ENCODE measurements around the gene ZFAND5.

DNA sequence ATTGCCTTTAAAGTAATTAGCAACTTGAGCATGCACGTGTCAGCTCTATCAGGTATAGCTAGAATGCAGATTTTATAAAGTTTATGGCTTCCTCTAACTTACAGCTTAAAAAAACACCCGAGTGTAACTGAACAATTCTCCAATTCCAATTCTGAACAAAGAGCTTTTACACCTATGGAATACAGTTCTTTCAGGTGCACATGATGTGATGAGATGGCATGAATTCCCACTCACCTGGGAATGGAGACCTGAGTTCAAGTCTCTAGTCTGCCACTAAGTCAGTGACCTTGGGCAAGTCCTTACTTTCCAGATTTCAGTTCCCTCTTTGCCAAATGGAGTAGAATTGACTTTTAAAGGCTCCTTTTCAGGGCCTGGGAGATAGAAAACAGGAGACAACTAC lies 1.8 kb downstream of the ZFAND5 start:
- TF ChIP-seq FOSL2 (CRISPR knock-in tag; IDR thresholded peaks at IDR 0.05): no peak
- no peak for TF ChIP-seq NR2C2 (CRISPR knock-in tag; IDR thresholded peaks at IDR 0.05; ENCODE audit: borderline replicate concordance)
- TF ChIP-seq POLR2AphosphoS5 (IDR thresholded peaks at IDR 0.05; ENCODE audit: low read depth, low read length): no peak
- TF ChIP-seq ZBTB7B (CRISPR knock-in tag; IDR thresholded peaks at IDR 0.05): no peak
- TF ChIP-seq, protein P1, sequence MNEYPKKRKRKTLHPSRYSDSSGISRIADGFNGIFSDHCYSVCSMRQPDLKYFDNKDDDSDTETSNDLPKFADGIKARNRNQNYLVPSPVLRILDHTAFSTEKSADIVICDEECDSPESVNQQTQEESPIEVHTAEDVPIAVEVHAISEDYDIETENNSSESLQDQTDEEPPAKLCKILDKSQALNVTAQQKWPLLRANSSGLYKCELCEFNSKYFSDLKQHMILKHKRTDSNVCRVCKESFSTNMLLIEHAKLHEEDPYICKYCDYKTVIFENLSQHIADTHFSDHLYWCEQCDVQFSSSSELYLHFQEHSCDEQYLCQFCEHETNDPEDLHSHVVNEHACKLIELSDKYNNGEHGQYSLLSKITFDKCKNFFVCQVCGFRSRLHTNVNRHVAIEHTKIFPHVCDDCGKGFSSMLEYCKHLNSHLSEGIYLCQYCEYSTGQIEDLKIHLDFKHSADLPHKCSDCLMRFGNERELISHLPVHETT (CRISPR knock-in tag; conservative IDR thresholded peaks at IDR 0.05): no peak
- no peak for TF ChIP-seq KDM4B (CRISPR knock-in tag; IDR thresholded peaks at IDR 0.05)
- TF ChIP-seq ESRRA (CRISPR knock-in tag; IDR thresholded peaks at IDR 0.05; ENCODE audit: low read depth): no peak

Data from HepG2 (cell line).